Natural killer cell (primary cell): ENCODE results near the gene CDH23. TPM values are rescaled to one million over a fixed set of nuclear protein-coding genes. Genes with fewer than 3 reads are reported as not detected.

Experiments used
- ATAC-seq, 3 donors: fragments of 150-1000 bp in 2 of 3; fragments of 200-7000 bp in 1 of 3; cut with Tn5 transposase; 1 replicate in 1 of 3; 2 replicates in 2 of 3; pipeline ENCODE4 v1.10.0; 2021; ENCODE audit warnings: mild to moderate bottlenecking in 2 of 3, moderate library complexity in 2 of 3
- DNase-seq, 2 donors: peaks; one replicate each; pipeline versions ENCODE4 v3.0.0 to v3.0.0-alpha.2; 2013 to 2021; ENCODE audit warnings: mixed read lengths in 1 of 2
- H3K27ac ChIP-seq: one replicate; pipeline ENCODE4 v1.5.1; 2013; ENCODE audit warnings: mild to moderate bottlenecking, low read length
- H3K27me3 ChIP-seq: one replicate; pipeline ENCODE4 v1.6.1; 2013; ENCODE audit warnings: low read length; ENCODE audit not compliant: control insufficient read depth, insufficient read depth
- H3K36me3 ChIP-seq: one replicate; pipeline ENCODE4 v1.6.1; 2013; ENCODE audit warnings: low read length; ENCODE audit not compliant: control insufficient read depth, insufficient read depth
- H3K4me1 ChIP-seq: one replicate; pipeline ENCODE4 v1.6.1; 2013; ENCODE audit warnings: low read length; ENCODE audit not compliant: control insufficient read depth, insufficient read depth
- H3K4me3 ChIP-seq: one replicate; pipeline ENCODE4 v1.5.1; 2013; ENCODE audit warnings: low read length
- H3K9me3 ChIP-seq: one replicate; pipeline ENCODE4 v1.6.1; 2013; ENCODE audit warnings: low read length; ENCODE audit not compliant: control insufficient read depth, insufficient read depth
- H3K27ac Mint-ChIP-seq, 2 donors: one replicate each; pipeline ENCODE4 v1.8.0; 2022; ENCODE audit warnings: mild to moderate bottlenecking in 2 of 2, mixed read lengths in 2 of 2, moderate library complexity in 1 of 2
- H3K27me3 Mint-ChIP-seq, 2 donors: one replicate each; pipeline ENCODE4 v1.8.0; 2022; ENCODE audit warnings: low read depth in 2 of 2, mixed read lengths in 2 of 2
- H3K36me3 Mint-ChIP-seq: one replicate; pipeline ENCODE4 v1.8.0; 2022; ENCODE audit warnings: mixed read lengths
- H3K4me1 Mint-ChIP-seq, 2 donors: one replicate each; pipeline ENCODE4 v1.8.0; 2022; ENCODE audit warnings: mixed read lengths in 2 of 2
- H3K4me3 Mint-ChIP-seq: one replicate; pipeline ENCODE4 v1.8.0; 2022; ENCODE audit warnings: mild to moderate bottlenecking, moderate library complexity, mixed read lengths
- H3K9me3 Mint-ChIP-seq, 2 donors: one replicate each; pipeline ENCODE4 v1.8.0; 2022; ENCODE audit warnings: mixed read lengths in 2 of 2
- WGBS: methylation state at CpG from one replicate; pipeline ENCODE4 v1.1.7; 2013; ENCODE audit warnings: missing lambda C conversion rate; ENCODE audit not compliant: insufficient coverage; 5-methylcytosine and 5-hydroxymethylcytosine counted together
- intact Hi-C: fragments of 100-400 bp; cut with micrococcal nuclease; formaldehyde crosslinking; loops from one replicate; pipeline ENCODE4 v1.14.2; 2022
- total RNA-seq, 4 donors: library from RNA; stranded (reverse); fragments of 120-200 nt in 1 of 4; gene quantifications; one replicate each; pipeline versions ENCODE4 v1.2.3 to v1.2.4, GENCODE V29; 2013 to 2022
- TF ChIP-seq, protein P1 (sequence below): fragments of 200-600 bp; IDR thresholded peaks from one replicate; pipeline ENCODE4 v1.8.0; 2022; ENCODE audit warnings: antibody characterized with exemption

The CDH23 gene
- total RNA-seq, 3 donors from 2014 or later (not counting 1 experiment from before 2014, with no cell fraction given): 1.2 to 6.0 (median 4.3) TPM

DNA sequence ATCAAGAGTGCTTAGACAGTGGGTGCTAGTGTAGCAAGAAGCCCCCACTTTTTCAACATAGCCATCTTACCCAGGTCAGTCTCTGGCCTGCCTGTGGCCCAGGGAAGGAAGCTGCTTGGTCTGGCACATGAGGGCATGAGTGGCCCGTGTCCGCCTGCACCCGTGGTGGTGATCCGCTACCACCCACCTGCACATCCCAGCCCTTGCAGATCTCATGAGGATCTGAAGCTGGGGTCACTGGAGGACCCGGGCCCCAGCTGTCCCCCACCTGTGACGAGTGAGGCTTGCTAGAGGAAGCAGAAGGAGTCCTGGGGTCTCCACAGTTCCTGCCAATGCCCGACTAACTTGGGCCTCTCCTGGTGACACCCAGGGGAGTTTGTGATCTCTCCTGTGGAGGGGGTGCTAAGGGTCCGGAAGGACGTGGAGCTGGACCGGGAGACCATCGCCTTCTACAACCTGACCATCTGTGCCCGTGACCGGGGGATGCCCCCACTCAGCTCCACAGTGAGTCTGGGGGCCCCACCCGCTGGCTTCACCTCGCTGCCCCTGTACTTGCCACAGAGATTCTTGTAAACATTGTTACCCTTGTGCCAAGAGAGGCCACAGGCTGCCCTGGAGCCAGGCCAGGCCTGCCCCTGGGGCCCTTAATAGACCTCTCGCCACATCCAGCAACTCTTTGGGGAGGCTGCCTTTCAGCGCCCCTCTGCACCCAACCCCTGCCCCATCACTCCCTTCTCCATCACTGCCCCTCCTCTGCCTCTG is 387.4 kb downstream of the CDH23 start:
- 81% methylated on average over 17 of the region's 17 CpGs for WGBS
- DNase-seq (no peak), ATAC-seq (no peak)
- Histone ChIP-seq H3K4me3 (no peak overlapping the region), H3K36me3 (no peaks in the 10 kb centered on the region), H3K27ac (no peak overlapping the region), H3K9me3 (no peaks in the 10 kb centered on the region), H3K27me3 (no peaks in the 10 kb centered on the region), H3K4me1 (peaks cover 11% of the 10 kb centered on the region)
- Mint-ChIP-seq H3K4me3 (no peak overlapping the region), H3K27ac (no peak overlapping the region), H3K4me1 (peaks cover 0 to 20% of the 10 kb centered on the region in 2 donors), H3K27me3 (peaks cover 0 to 3% of the 10 kb centered on the region in 2 donors), H3K36me3 (no peaks in the 10 kb centered on the region), H3K9me3 (no peaks in the 10 kb centered on the region)
- intact Hi-C loops: no loop called here
- TF ChIP-seq, protein P1, sequence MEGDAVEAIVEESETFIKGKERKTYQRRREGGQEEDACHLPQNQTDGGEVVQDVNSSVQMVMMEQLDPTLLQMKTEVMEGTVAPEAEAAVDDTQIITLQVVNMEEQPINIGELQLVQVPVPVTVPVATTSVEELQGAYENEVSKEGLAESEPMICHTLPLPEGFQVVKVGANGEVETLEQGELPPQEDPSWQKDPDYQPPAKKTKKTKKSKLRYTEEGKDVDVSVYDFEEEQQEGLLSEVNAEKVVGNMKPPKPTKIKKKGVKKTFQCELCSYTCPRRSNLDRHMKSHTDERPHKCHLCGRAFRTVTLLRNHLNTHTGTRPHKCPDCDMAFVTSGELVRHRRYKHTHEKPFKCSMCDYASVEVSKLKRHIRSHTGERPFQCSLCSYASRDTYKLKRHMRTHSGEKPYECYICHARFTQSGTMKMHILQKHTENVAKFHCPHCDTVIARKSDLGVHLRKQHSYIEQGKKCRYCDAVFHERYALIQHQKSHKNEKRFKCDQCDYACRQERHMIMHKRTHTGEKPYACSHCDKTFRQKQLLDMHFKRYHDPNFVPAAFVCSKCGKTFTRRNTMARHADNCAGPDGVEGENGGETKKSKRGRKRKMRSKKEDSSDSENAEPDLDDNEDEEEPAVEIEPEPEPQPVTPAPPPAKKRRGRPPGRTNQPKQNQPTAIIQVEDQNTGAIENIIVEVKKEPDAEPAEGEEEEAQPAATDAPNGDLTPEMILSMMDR: no peak

DNA sequence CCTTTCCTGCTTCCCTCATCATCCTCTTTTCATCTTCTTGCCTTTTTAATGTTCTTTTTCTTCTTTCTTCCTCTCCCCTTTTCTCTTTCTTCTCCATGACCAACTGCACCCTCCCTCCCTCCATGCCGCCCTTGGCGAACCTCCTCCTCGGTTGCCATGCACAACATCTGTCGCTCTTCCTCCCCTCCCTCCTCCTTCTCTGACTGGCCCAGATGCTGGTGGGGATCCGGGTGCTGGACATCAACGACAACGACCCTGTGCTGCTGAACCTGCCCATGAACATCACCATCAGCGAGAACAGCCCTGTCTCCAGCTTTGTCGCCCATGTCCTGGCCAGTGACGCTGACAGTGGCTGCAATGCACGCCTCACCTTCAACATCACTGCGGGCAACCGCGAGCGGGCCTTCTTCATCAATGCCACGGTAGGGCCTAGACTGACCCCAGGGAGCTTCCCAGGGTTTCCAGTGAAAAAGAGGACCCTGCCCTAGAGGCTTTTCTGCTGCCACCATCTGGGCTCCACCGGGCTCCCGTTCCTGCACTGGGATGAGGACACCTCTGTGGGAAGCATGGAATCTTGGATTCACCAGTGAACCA is 388.1 kb downstream of the CDH23 start:
- intact Hi-C loops: no loop called here
- Histone ChIP-seq H3K27me3 (no peaks in the 10 kb centered on the region), H3K36me3 (no peaks in the 10 kb centered on the region), H3K9me3 (no peaks in the 10 kb centered on the region), H3K4me1 (peaks cover 11% of the 10 kb centered on the region), H3K27ac (no peak overlapping the region), H3K4me3 (no peak overlapping the region)
- TF ChIP-seq, protein P1: no peak
- ATAC-seq: no peak
- H3K4me3 Mint-ChIP-seq: no peak overlapping the region
- H3K9me3 Mint-ChIP-seq: no peaks in the 10 kb centered on the region
- H3K36me3 Mint-ChIP-seq: no peaks in the 10 kb centered on the region
- WGBS: 91% methylated on average over 18 of the region's 18 CpGs
- peaks cover 0 to 3% of the 10 kb centered on the region in 2 donors for H3K27me3 Mint-ChIP-seq
- DNase-seq: no peak
- H3K27ac Mint-ChIP-seq: no peak overlapping the region
- peaks cover 0 to 20% of the 10 kb centered on the region in 2 donors for H3K4me1 Mint-ChIP-seq

DNA sequence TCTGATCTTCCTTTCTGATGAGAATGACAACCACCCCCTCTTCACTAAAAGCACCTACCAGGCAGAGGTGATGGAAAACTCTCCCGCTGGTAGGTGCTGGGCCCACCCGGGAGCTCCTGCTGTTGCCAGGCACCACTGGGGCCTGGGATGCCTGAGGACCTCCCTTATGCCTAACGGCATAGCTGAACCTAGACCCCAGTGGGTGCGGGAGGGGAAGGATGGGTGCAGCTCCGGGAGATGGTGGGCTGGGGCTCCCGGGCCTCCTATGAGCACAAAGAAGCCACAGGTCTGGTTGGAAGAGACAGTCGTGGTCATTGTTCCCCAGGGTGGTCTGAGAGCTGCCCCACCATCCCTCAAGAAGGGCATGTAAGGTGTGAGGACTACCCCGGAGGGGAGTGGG is 392.2 kb downstream of the CDH23 start:
- Histone ChIP-seq H3K4me3 (no peak overlapping the region), H3K36me3 (no peaks in the 10 kb centered on the region), H3K27ac (no peak overlapping the region), H3K9me3 (no peaks in the 10 kb centered on the region), H3K27me3 (no peaks in the 10 kb centered on the region), H3K4me1 (peaks cover 15% of the 10 kb centered on the region)
- H3K36me3 Mint-ChIP-seq: no peaks in the 10 kb centered on the region
- no peak overlapping the region for H3K4me3 Mint-ChIP-seq
- intact Hi-C loops: no loop called here
- TF ChIP-seq, protein P1: no peak
- H3K4me1 Mint-ChIP-seq: peaks cover 0 to 5% of the 10 kb centered on the region in 2 donors
- no peaks in the 10 kb centered on the region for H3K9me3 Mint-ChIP-seq
- H3K27me3 Mint-ChIP-seq: peaks cover 7 to 8% of the 10 kb centered on the region in 2 donors
- WGBS: 95% methylated on average over 7 of the region's 8 CpGs
- DNase-seq (no peak), ATAC-seq (no peak)
- no peak overlapping the region for H3K27ac Mint-ChIP-seq
